Ishikawa (cell line): Measurements from ENCODE around the gene CDC25C.

Experiments used
- CEBPB ChIP-seq: IDR thresholded peaks from 2 replicates; pipeline ENCODE4 v1.6.1; 2012
- USF1 ChIP-seq: IDR thresholded peaks from 2 replicates; pipeline ENCODE4 v1.6.1; 2012
- YY1 ChIP-seq: IDR thresholded peaks from 2 replicates; pipeline ENCODE4 v1.6.1; 2012; ENCODE audit warnings: low read depth

GRCh38 chr5:138316355-138316754 lies 15.2 kb downstream of the CDC25C start:
- TF ChIP-seq CEBPB: no peak
- TF ChIP-seq YY1: no peak
- no peak for TF ChIP-seq USF1
